Measurements from ENCODE around the gene G6PC3.

DNA sequence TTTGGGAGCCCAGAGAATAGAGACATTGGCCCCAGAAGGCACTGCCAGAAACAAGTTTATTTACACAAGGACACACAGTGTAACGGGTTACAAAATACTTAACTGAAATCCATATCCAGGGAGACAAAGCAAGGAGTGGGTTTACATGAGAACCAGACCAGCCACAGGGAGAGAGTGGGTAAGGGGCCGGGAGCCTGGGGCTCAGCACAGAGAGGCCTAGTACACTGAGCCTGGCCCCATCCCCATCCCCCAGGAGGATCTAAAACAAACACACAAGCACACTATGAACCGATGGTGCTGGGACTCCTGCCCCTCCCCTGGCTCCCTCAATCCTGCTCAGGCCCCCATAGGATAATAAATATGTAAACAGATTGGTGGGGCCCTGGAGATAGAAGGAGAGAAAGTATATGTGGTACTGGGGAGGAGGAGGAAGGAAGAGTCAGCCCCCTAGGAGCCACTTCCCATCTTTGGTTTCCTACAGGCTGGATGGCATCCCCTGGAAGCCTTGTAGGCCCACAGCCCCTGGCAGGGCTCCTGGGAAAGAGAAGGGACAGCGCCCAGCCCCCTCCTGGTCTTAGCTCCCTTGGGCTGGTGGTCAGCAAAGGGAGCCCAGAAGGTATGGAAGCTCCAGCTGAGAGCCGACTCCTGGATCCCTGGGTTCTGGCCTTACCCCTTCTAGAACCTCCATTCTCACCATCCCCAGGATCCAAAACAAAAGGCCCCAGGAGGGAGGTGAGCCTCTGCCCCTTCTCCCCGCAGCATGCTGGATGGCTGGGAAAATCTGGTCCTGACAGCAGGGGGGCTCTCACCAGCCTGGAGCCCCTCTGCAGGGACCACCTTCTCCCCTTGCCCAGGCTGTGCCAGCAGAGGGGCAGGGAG lies 6.4 kb downstream of the G6PC3 start:
- TF ChIP-seq CTCF (IDR thresholded peaks at IDR 0.05), result no peak
- no peak for TF ChIP-seq POLR2A (IDR thresholded peaks at IDR 0.05)

Measured in tibial nerve (tissue), 3 donors.